Trophoblast cell (in vitro differentiated cells and primary cell): ENCODE measurements around the gene GRB14.

Experiments used
- DNase-seq, 2 donors: peaks; one replicate each; pipeline ENCODE4 v3.0.0-alpha.2; 2016
- H2AFZ ChIP-seq: 2 replicates; pipeline ENCODE4 v1.6.1; 2013; ENCODE audit warnings: low read length, moderate library complexity, mild to moderate bottlenecking; ENCODE audit not compliant: insufficient read depth, poor library complexity
- H2AK5ac ChIP-seq: 2 replicates; pipeline ENCODE4 v1.6.1; 2013; ENCODE audit warnings: mild to moderate bottlenecking, low read length
- H2BK120ac ChIP-seq: 2 replicates; pipeline ENCODE4 v1.6.1; 2013; ENCODE audit warnings: low read length, mild to moderate bottlenecking, moderate library complexity; ENCODE audit not compliant: insufficient read depth, poor library complexity
- H2BK12ac ChIP-seq: 2 replicates; pipeline ENCODE4 v1.6.1; 2013; ENCODE audit warnings: mild to moderate bottlenecking, low read length, moderate library complexity
- H2BK5ac ChIP-seq: 2 replicates; pipeline ENCODE4 v1.6.1; 2013; ENCODE audit warnings: low read length, low read depth, moderate library complexity, mild to moderate bottlenecking; ENCODE audit not compliant: poor library complexity
- H3K14ac ChIP-seq: 2 replicates; pipeline ENCODE4 v1.6.1; 2013; ENCODE audit warnings: mild to moderate bottlenecking, low read length
- H3K18ac ChIP-seq: 2 replicates; pipeline ENCODE4 v1.6.1; 2013; ENCODE audit warnings: mild to moderate bottlenecking, low read length
- H3K23ac ChIP-seq: 2 replicates; pipeline ENCODE4 v1.6.1; 2013; ENCODE audit warnings: low read length
- H3K27ac ChIP-seq: 2 replicates; pipeline ENCODE4 v1.5.1; 2013; ENCODE audit warnings: low read depth, mild to moderate bottlenecking, inconsistent platforms, low read length, moderate library complexity
- H3K27me3 ChIP-seq: 2 replicates; pipeline ENCODE4 v1.6.1; 2013; ENCODE audit warnings: inconsistent platforms, mild to moderate bottlenecking, low read length, moderate library complexity; ENCODE audit not compliant: insufficient read depth
- H3K36me3 ChIP-seq, 2 experiments: 1 replicate in 1 of 2; 2 replicates in 1 of 2; pipeline ENCODE4 v1.6.1; 2013; ENCODE audit warnings: low read length in 2 of 2, mild to moderate bottlenecking in 2 of 2, moderate library complexity in 1 of 2; ENCODE audit not compliant: insufficient read depth in 2 of 2, control insufficient read depth in 1 of 2
- H3K4ac ChIP-seq: 2 replicates; pipeline ENCODE4 v1.6.1; 2013; ENCODE audit warnings: low read depth, mild to moderate bottlenecking, low read length, moderate library complexity
- H3K4me1 ChIP-seq, 2 experiments: 1 replicate in 1 of 2; 2 replicates in 1 of 2; pipeline ENCODE4 v1.6.1; 2013; ENCODE audit warnings: low read length in 2 of 2, mild to moderate bottlenecking in 2 of 2, moderate library complexity in 1 of 2; ENCODE audit not compliant: insufficient read depth in 2 of 2, control insufficient read depth in 1 of 2
- H3K4me2 ChIP-seq: 2 replicates; pipeline ENCODE4 v1.6.1; 2013; ENCODE audit warnings: inconsistent platforms, mild to moderate bottlenecking, low read length, moderate library complexity
- H3K4me3 ChIP-seq: 2 replicates; pipeline ENCODE4 v1.5.1; 2013; ENCODE audit warnings: mild to moderate bottlenecking, low read depth, low read length, inconsistent platforms
- H3K79me1 ChIP-seq: one replicate; pipeline ENCODE4 v1.6.1; 2013; ENCODE audit warnings: low read length
- H3K79me2 ChIP-seq: 2 replicates; pipeline ENCODE4 v1.6.1; 2013; ENCODE audit warnings: low read length, mild to moderate bottlenecking; ENCODE audit not compliant: control insufficient read depth, insufficient read depth, poor library complexity
- H3K9ac ChIP-seq: 2 replicates; pipeline ENCODE4 v1.6.1; 2013; ENCODE audit warnings: mild to moderate bottlenecking, low read length
- H3K9me3 ChIP-seq: 2 replicates; pipeline ENCODE4 v1.6.1; 2013; ENCODE audit warnings: low read depth, mild to moderate bottlenecking, control low read depth, inconsistent platforms, low read length; ENCODE audit not compliant: insufficient read depth
- H4K12ac ChIP-seq: 2 replicates; pipeline ENCODE4 v1.6.1; 2013; ENCODE audit warnings: low read depth, mild to moderate bottlenecking, low read length, moderate library complexity
- H4K8ac ChIP-seq: 2 replicates; pipeline ENCODE4 v1.6.1; 2013; ENCODE audit warnings: low read depth, mild to moderate bottlenecking, low read length, moderate library complexity
- H4K91ac ChIP-seq: one replicate; pipeline ENCODE4 v1.6.1; 2013; ENCODE audit warnings: low read depth, mild to moderate bottlenecking, low read length, moderate library complexity
- WGBS: extraction: QIAGEN DNeasy Blood & Tissue Kit; methylation state at CpG from one replicate; pipeline ENCODE4 v1.1.7; 2013; ENCODE audit warnings: missing lambda C conversion rate; ENCODE audit not compliant: insufficient read length, insufficient coverage; ENCODE audit errors: extremely low coverage; 5-methylcytosine and 5-hydroxymethylcytosine counted together

GRB14 gene

DNA sequence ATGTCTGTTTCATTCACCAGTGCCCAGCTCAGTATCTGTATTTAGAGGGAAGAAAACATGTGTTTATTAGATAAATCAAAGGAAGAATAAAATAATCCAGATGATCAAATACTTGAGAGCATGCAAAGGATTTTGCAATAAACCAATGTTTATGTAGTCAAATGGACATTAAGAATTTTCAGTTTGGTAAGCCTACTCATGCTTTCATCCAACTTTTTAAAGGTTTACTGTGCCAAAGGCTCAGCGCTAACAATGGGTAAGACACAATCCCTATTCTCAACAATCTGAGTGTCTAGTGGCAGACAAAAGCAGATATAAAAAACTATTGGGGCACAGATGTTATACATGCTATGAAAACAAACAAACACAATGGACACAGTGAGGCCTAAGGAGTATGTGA lies 26.3 kb downstream of the GRB14 start:
- H3K9me3 ChIP-seq = no peaks in the 10 kb centered on the region
- no peak overlapping the region for H3K14ac ChIP-seq
- no CpG with 5 or more reads among the region's 1 CpG for WGBS
- no peaks in the 10 kb centered on the region for H3K36me3 ChIP-seq
- no peaks in the 10 kb centered on the region for H3K79me2 ChIP-seq
- H3K18ac ChIP-seq = no peak overlapping the region
- H2AFZ ChIP-seq = no peak overlapping the region
- no peak overlapping the region for H4K91ac ChIP-seq
- H3K4me2 ChIP-seq = no peak overlapping the region
- no peak overlapping the region for H3K4me3 ChIP-seq
- H2AK5ac ChIP-seq = no peak overlapping the region
- no peak overlapping the region for H4K12ac ChIP-seq
- H3K4ac ChIP-seq = no peak overlapping the region
- H2BK120ac ChIP-seq = no peak overlapping the region
- no peak overlapping the region for H2BK5ac ChIP-seq
- no peak overlapping the region for H3K9ac ChIP-seq
- no peaks in the 10 kb centered on the region for H3K79me1 ChIP-seq
- H3K23ac ChIP-seq = no peak overlapping the region
- no peaks in the 10 kb centered on the region for H3K27me3 ChIP-seq
- no peak overlapping the region for H2BK12ac ChIP-seq
- no peak overlapping the region for H3K27ac ChIP-seq
- DNase-seq = no peak
- no peak overlapping the region for H4K8ac ChIP-seq
- H3K4me1 ChIP-seq = no peaks in the 10 kb centered on the region

- Histone ChIP-seq H3K9ac (no peak overlapping the region), H2BK120ac (no peak overlapping the region), H3K14ac (no peak overlapping the region), H2AK5ac (no peak overlapping the region), H3K79me1 (no peaks in the 10 kb centered on the region), H4K91ac (no peak overlapping the region), H3K27ac (no peak overlapping the region), H2BK12ac (no peak overlapping the region), H2BK5ac (no peak overlapping the region), H3K9me3 (no peaks in the 10 kb centered on the region), H3K4me1 (no peaks in the 10 kb centered on the region), H2AFZ (no peak overlapping the region), H3K79me2 (no peaks in the 10 kb centered on the region), H3K4me2 (no peak overlapping the region), H3K36me3 (no peaks in the 10 kb centered on the region), H4K12ac (no peak overlapping the region), H4K8ac (no peak overlapping the region), H3K4me3 (no peak overlapping the region), H3K18ac (no peak overlapping the region), H3K4ac (no peak overlapping the region), H3K23ac (no peak overlapping the region), H3K27me3 (no peaks in the 10 kb centered on the region)
- no peak for DNase-seq
Observed at GRCh38 chr2:164593959-164594358, 27.3 kb downstream of the GRB14 start.

- WGBS = no CpG with 5 or more reads among the region's 4 CpGs
- H4K8ac ChIP-seq = peak overlapping the region; percentile 54
Observed at GRCh38 chr2:164593541-164593940, 27.7 kb downstream of the GRB14 start.

GRCh38 chr2:164589522-164589921 lies 31.8 kb downstream of the GRB14 start:
- H3K9me3 ChIP-seq = no peaks in the 10 kb centered on the region

More at GRCh38 chr2:164593541-164593940, 27.7 kb downstream of the GRB14 start:
- Histone ChIP-seq H2BK120ac (no peak overlapping the region), H3K9ac (no peak overlapping the region), H3K4me2 (no peak overlapping the region), H3K4ac (no peak overlapping the region), H3K14ac (no peak overlapping the region), H2AK5ac (no peak overlapping the region), H2AFZ (no peak overlapping the region), H3K23ac (no peak overlapping the region), H3K4me1 (no peaks in the 10 kb centered on the region), H3K18ac (no peak overlapping the region), H3K27ac (no peak overlapping the region), H2BK5ac (no peak overlapping the region), H3K36me3 (no peaks in the 10 kb centered on the region), H3K9me3 (no peaks in the 10 kb centered on the region), H2BK12ac (no peak overlapping the region), H3K79me2 (no peaks in the 10 kb centered on the region), H3K4me3 (no peak overlapping the region), H3K27me3 (no peaks in the 10 kb centered on the region), H4K12ac (no peak overlapping the region), H4K91ac (no peak overlapping the region), H3K79me1 (no peaks in the 10 kb centered on the region)
- DNase-seq = no peak

More at GRCh38 chr2:164589522-164589921, 31.8 kb downstream of the GRB14 start:
- Histone ChIP-seq H3K79me1 (no peaks in the 10 kb centered on the region), H3K18ac (no peak overlapping the region), H3K4me2 (no peak overlapping the region), H3K27ac (no peak overlapping the region), H4K91ac (no peak overlapping the region), H3K9ac (no peak overlapping the region), H2AK5ac (no peak overlapping the region), H2BK120ac (no peak overlapping the region), H4K8ac (no peak overlapping the region), H2BK12ac (no peak overlapping the region), H3K79me2 (no peaks in the 10 kb centered on the region), H3K23ac (no peak overlapping the region), H2AFZ (no peak overlapping the region), H4K12ac (no peak overlapping the region), H3K14ac (no peak overlapping the region), H3K27me3 (no peaks in the 10 kb centered on the region), H3K4me3 (no peak overlapping the region), H2BK5ac (no peak overlapping the region), H3K4ac (no peak overlapping the region), H3K4me1 (no peaks in the 10 kb centered on the region), H3K36me3 (no peaks in the 10 kb centered on the region)
- no CpG with 5 or more reads among the region's 2 CpGs for WGBS
- DNase-seq = no peak
